ENCODE measurements around the gene MOCOS.
A peak's percentile ranks its signal among the peaks of the same experiment; 100 is the strongest.
"Not testable (repeated sequence)": the region's sequence is repeated elsewhere in the genome, so short reads cannot be mapped to it uniquely, and the experiment has no call there.

The MOCOS gene

GRCh38 chr18:36187193-36187825, at the start of gene MOCOS:
Gene MOCOS, plus strand, starts transcription at chr18:36187497. Its CDS starts 43 bp downstream, at chr18:36187540.
- DNase-seq, result peak; percentile 22 to 30

- no peak for DNase-seq
These were observed 48.1 kb upstream of the MOCOS start for GRCh38 chr18:36139245-36139644.

DNA sequence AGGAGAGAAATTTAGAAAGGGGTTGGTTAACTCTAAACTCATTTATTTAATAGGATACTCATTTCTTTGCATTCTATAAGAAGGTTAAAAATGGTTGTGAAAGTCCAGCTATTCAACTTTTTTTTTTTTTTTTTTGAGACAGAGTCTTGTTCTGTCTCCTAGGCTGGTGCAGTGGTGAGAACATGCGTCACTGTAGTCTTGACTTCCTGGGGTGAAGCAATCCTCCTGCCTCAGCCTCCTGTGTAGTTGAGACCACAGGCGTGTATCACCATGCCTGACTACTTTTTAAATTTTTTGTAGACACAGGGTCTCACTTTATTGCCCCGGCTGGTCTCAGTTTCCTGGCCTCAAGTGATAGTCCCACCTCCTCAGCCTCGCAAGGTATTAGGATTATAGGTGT, 45.7 kb upstream of the MOCOS start:
- DNase-seq, result no peak

- no peak for DNase-seq
These were observed 44.5 kb upstream of the MOCOS start for GRCh38 chr18:36142751-36143150.

DNA sequence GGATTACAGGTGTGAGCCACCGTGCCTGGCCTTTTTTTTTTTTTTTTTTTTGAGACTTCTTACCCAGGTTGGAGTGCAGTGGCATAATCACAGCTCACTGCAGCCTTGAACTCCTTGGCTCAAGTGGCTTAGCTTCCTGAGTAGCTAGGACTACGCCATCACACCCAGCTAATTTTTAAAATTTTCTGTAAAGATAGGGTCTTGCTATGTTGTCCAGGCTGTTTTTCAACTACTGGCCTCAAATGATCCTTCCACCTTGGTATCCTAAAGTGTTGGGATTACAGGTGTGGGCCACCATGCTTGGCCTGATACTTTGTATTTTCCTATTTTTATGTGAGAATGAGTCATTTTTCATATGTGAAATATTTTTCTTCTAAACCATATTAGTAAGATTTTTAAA, 43.9 kb upstream of the MOCOS start:
- no peak for DNase-seq

GRCh38 chr18:36149514-36150289, 37.6 kb upstream of the MOCOS start:
- DNase-seq, result no peak

DNA sequence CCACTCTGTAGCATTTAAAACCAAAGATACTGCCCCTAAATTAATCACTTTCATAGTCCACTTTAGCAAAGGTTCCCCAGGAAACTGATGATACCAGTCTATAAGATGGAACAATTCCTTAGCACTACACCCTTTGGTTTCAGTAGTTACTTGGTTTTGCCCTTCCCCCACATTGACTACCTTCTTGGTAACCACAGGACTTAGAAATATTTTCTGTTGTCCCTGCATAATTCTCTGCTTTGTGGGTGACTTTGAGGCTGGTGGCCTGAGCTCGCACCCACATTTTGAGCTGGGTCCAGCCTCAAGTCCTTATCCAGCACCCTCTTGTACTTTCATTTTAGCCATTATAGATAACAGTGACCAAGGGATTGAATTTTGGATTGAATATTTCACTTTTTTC, 34.5 kb upstream of the MOCOS start:
- DNase-seq, result no peak

DNA sequence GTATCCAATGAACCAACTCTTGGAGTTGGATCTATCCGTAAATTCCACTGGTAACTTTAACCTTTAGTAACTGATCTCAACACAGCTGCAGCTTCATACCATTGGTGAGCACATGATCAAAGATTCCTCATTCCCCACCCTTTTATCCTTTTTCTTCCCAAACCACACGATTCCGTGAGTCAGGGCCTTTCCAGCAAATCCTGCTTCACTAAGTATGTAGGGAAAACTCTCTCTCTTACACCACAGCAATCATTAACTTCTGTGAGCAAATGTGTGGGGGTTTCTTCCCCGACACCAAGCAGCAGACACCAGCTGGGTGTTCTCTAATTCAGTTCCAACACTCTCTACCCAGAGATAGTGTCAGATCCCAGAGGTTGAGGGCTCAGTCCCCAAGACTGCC, 34.1 kb upstream of the MOCOS start:
- no peak for DNase-seq

GRCh38 chr18:36153771-36154170, 33.5 kb upstream of the MOCOS start:
- DNase-seq, result no peak

GRCh38 chr18:36155851-36156757, 31.2 kb upstream of the MOCOS start:
- no peak for DNase-seq

DNA sequence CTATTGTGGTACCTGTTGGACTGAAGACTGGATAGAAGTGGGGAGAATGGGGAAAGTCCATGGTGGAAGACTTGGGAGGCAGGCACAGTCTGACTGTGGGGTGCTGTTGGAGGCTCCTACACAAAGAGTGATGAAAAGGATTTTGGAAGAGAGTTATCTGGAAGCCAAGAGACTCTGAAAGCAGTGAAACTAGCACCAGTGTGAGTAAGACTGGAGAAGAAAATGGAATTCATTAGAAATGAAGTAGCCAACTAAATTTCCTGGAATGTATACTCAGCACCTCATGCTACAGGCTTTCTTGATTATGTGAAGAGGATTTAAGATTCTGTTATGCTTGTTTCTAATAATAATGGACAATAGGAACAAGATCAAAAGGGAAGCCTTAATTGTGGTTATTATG, 29.9 kb upstream of the MOCOS start:
- no peak for DNase-seq

DNA sequence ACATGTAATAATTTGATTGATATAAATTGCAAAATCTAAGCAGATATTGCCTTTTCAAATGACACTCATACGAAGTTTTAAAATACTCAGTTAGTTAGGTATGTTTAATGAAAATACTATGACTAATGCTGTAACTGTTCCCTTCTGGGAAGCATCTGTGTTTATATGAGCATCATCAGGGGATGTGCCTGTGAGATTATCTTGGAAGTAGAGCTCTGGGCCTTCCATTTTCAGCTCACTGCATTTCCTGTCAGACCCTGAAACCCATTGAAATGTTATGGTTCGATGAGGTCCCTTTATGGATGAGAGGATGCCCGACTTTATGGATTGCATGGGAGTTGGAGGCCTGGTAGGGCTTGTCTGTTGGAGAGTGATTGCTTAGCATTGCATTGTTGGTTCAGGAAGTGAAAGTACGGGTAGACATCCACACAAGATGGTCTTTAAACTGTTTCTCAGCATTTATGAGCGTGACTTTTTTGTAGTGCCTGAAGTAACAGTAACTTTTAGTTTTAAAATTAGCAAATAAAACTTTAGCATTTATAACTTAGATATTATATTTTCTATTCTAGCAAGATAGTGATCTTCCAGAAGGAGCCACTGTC, 28.9 kb upstream of the MOCOS start:
- DNase-seq, result no peak

- DNase-seq, result no peak
These were observed 26.3 kb upstream of the MOCOS start for GRCh38 chr18:36160959-36161371.

DNA sequence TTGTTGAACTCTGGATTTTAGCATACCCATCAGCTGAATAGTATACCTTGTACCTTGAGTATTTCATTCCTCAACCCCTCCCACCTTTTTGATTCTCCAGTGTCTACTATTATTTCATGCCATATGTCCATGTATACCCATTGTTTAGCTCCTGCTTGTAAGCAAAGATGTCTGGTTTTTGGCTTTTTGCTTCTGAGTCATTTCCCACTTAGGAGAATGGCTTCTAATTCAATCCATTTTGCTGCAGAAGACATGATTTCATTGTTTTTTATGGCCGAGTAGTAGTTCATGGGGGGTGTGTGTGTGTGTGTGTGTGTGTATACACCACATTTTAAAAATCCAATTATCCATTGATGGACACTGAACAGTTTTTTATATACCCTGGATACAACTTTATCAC, 24.3 kb upstream of the MOCOS start:
- no peak for DNase-seq

DNA sequence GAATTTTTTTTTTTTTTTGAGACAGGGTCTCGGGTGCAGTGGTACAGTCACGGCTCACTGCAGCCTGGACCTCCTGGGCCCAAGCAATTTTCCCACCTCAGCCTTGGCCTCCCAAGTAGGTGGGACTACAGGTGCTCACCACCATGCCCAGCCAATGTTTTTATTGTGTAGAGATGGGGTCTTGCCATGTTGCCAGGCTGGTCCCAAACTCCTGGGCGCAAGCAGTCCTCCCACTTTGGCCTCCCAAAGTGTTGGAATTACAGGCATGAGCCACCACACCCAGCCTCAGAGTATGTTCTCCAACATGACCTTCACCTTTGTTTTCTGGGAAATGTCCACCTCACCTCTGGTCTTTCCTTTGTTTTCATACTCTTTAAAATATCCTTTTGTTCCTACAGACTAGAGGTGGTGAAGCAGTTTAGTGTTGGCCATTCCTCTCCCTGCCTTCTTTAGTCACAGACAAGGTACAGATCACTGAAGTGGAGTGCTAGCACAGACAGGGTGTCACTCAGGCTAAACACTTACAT, 19.5 kb upstream of the MOCOS start:
- no peak for DNase-seq

DNA sequence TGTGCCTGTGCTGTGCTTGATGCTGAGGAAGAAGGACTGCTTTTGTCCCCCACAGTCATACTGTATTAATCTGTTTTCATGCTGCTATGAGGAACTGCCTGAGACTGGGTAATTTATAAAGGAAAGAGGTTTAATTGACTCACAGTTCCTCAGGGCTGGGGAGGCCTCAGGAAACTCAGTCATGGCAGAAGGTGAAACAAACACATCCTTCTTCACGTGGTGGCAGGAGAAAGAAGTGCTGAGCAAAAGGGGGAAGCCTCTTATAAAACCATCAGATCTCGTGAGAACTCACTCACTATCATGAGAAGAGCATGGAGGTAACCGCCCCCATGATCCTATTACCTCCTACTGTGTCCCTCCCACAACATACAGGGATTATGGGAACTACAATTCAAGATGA, 19.0 kb upstream of the MOCOS start:
- DNase-seq, result not testable (repeated sequence)

- no peak for DNase-seq
These were observed 17.4 kb upstream of the MOCOS start for GRCh38 chr18:36169938-36170337.

DNA sequence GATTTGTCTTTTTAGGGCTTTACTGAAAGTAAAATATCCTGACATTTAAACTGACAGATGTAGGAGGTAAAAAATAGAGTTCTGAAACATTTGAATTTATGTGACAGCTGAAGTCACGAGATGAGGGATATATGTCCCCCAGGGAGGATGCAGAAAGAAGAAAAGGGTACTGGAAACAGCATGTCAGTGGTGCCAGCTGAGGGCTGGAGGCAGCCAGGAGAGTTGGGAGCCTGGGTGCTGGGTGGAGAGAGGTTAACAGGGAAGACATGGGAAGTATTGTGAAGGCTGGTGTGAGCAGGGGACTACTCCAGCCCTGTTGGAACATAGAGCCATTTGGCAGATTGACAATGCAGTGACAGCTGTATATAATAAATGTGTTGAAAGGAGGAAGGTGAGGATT, 11.8 kb upstream of the MOCOS start:
- no peak for DNase-seq

- DNase-seq, result no peak
These were observed 11.1 kb upstream of the MOCOS start for GRCh38 chr18:36176177-36176584.

DNA sequence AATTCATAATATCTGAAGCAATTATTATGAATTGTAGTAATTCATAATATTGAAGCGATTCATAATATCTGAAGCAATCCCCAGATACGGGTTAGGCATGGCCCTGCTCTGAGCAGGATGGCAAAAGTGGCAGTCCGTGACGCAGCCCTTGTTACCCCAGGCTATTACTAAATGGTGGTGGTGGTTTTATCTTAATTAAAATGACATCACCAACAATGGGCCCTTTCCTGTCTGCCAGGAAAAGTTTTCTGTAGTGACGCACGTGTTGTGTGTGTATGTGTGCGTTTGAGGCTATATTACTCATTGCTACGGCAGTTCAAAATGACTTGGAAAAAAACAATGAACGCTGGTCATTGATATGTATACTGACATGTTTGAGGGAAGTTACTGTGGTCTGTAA, 10.6 kb upstream of the MOCOS start:
- no peak for DNase-seq

DNA sequence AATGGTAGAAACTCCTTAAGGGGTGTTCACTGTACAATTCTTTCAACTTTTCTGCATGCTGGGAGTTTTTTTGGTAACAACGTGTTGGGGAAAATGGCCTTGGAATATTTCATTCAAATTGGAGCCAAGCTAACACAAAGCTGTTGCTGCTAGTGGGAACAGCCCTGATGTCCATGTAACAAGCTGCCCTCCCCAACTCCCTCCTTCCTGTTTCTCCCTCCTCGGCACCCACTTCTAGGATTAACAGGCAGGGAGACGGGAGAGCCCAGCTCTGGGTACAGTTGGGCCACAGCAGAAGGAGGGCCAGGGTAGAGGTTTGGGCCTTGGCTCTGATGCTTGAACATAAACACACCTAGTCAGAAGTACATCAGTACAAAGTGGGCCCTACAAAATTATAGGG, 9.4 kb upstream of the MOCOS start:
- no peak for DNase-seq

GRCh38 chr18:36179562-36180355, 7.5 kb upstream of the MOCOS start:
- DNase-seq, result no peak
